ENCODE measurements around the gene EIF5B. TPM values are rescaled to one million over a fixed set of nuclear protein-coding genes. Genes with fewer than 3 reads are reported as not detected.

Gene EIF5B
- total and polyA plus RNA-seq, 2 of the 4 experiments (the other 2 are of a cell fraction), result 19.7 to 21.8 TPM

DNA sequence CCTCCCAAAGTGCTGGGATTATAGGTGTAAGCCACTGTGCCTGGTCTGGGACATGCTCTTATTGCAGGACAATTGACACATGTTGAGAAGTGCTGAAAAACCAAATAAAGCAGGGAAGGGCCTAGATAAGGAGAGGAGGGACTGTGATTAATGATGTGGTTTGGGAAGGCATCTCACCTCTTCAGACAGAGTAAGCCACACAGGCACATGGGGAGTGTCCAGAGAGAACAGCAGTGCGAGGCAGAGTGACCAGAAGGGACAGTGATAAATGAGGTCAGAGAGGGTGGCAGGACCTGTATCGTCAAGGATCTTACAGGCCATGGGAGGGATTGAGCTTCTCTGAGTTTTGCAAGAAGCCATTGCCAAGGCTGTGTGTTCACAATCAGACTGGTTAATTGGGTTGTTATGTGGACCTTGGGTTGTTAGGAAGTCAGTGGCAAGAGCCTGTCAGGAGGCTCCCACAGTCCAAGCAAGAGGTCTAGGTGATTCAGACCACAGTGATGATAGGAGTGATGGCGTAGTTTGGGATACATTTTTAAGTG is 58.5 kb downstream of the EIF5B start:
- in situ Hi-C loops (cut with MboI; ENCODE audit: low sequenced_read_pairs) (no loop called here), intact Hi-C loops (cut with micrococcal nuclease) (no loop called here), dilution Hi-C loops (cut with HindIII; ENCODE audit: low sequenced_read_pairs, unreplicated experiment) (no loop called here)
- H3K9ac ChIP-seq (ENCODE audit: low read depth, low read length), result no peak overlapping the region
- no peak overlapping the region for H2BK120ac ChIP-seq (ENCODE audit: low read depth, low read length)
- peaks cover 2% of the 10 kb centered on the region; the same call in 1 of the 2 replicates for H3K4me1 ChIP-seq (ENCODE audit: control insufficient read depth, insufficient read depth, low read length)
- H3K18ac ChIP-seq (ENCODE audit: low read depth, low read length), result no peak overlapping the region
- H4K8ac ChIP-seq (ENCODE audit: low read depth in 2 of 2, low read length in 2 of 2), result no peak overlapping the region
- no peak overlapping the region for H3K4ac ChIP-seq (ENCODE audit: low read depth, low read length)
- ChIA-PET POLR2A (ENCODE audit: unreplicated experiment) (no interaction called here), CTCF (no interaction called here)
- H3K36me3 ChIP-seq (ENCODE audit: control insufficient read depth, insufficient read depth, low read length), result peaks cover 52% of the 10 kb centered on the region
- H4K91ac ChIP-seq (ENCODE audit: insufficient read depth, low read depth, low read length), result no peak overlapping the region
- no peak overlapping the region for H3K4me2 ChIP-seq (ENCODE audit: low read depth, low read length)
- H3K23ac ChIP-seq (ENCODE audit: low read depth, low read length), result no peak overlapping the region
- peaks cover 17% of the 10 kb centered on the region for H3K9me1 ChIP-seq (ENCODE audit: insufficient read depth, low read length)
- no peak overlapping the region for H3K56ac ChIP-seq (ENCODE audit: extremely low read depth, insufficient read depth, low read length)
- no peak overlapping the region for H3K14ac ChIP-seq (replicated peaks; ENCODE audit: low read depth, low read length)
- no peak for TF ChIP-seq CEBPB (IDR thresholded peaks at IDR 0.05; ENCODE audit: low read depth, low read length)
- TF ChIP-seq MAZ (IDR thresholded peaks at IDR 0.05; ENCODE audit: borderline replicate concordance, low read depth, low read length), result no peak
- TF ChIP-seq, protein P1, sequence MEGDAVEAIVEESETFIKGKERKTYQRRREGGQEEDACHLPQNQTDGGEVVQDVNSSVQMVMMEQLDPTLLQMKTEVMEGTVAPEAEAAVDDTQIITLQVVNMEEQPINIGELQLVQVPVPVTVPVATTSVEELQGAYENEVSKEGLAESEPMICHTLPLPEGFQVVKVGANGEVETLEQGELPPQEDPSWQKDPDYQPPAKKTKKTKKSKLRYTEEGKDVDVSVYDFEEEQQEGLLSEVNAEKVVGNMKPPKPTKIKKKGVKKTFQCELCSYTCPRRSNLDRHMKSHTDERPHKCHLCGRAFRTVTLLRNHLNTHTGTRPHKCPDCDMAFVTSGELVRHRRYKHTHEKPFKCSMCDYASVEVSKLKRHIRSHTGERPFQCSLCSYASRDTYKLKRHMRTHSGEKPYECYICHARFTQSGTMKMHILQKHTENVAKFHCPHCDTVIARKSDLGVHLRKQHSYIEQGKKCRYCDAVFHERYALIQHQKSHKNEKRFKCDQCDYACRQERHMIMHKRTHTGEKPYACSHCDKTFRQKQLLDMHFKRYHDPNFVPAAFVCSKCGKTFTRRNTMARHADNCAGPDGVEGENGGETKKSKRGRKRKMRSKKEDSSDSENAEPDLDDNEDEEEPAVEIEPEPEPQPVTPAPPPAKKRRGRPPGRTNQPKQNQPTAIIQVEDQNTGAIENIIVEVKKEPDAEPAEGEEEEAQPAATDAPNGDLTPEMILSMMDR (conservative IDR thresholded peaks at IDR 0.05; ENCODE audit: low read depth, low read length), result no peak
- no peak for TF ChIP-seq RAD21 (IDR thresholded peaks at IDR 0.05; ENCODE audit: low read length)
- no peak for TF ChIP-seq SMC3 (IDR thresholded peaks at IDR 0.05; ENCODE audit: low read depth, low read length)
- no peak for TF ChIP-seq RFX5 (IDR thresholded peaks at IDR 0.05; ENCODE audit: low read depth, low read length)
- TF ChIP-seq BHLHE40 (IDR thresholded peaks at IDR 0.05; ENCODE audit: low read depth, low read length), result no peak
- no peak for TF ChIP-seq CHD1 (IDR thresholded peaks at IDR 0.05; ENCODE audit: low read depth, low read length)
- TF ChIP-seq, protein P2, sequence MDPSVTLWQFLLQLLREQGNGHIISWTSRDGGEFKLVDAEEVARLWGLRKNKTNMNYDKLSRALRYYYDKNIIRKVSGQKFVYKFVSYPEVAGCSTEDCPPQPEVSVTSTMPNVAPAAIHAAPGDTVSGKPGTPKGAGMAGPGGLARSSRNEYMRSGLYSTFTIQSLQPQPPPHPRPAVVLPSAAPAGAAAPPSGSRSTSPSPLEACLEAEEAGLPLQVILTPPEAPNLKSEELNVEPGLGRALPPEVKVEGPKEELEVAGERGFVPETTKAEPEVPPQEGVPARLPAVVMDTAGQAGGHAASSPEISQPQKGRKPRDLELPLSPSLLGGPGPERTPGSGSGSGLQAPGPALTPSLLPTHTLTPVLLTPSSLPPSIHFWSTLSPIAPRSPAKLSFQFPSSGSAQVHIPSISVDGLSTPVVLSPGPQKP (IDR thresholded peaks at IDR 0.05; ENCODE audit: borderline replicate concordance, low read depth, low read length), result no peak
- TF ChIP-seq NFE2L2 (IDR thresholded peaks at IDR 0.05; ENCODE audit: low read depth, low read length), result no peak
- no peak for TF ChIP-seq FOS (IDR thresholded peaks at IDR 0.05; ENCODE audit: low read depth, low read length)
- no peak for TF ChIP-seq RCOR1 (IDR thresholded peaks at IDR 0.05; ENCODE audit: insufficient replicate concordance, low read length)
- TF ChIP-seq, protein P3, sequence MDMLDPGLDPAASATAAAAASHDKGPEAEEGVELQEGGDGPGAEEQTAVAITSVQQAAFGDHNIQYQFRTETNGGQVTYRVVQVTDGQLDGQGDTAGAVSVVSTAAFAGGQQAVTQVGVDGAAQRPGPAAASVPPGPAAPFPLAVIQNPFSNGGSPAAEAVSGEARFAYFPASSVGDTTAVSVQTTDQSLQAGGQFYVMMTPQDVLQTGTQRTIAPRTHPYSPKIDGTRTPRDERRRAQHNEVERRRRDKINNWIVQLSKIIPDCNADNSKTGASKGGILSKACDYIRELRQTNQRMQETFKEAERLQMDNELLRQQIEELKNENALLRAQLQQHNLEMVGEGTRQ (IDR thresholded peaks at IDR 0.05; ENCODE audit: low read depth, low read length), result no peak
- no peak for TF ChIP-seq MXI1 (IDR thresholded peaks at IDR 0.05; ENCODE audit: borderline replicate concordance, low read depth, low read length)
- no peak for TF ChIP-seq POLR2A (IDR thresholded peaks at IDR 0.05; ENCODE audit: low read depth, low read length)
- no peak overlapping the region for H2BK5ac ChIP-seq (ENCODE audit: low read depth, low read length, poor library complexity, severe bottlenecking)
- H3K4me3 ChIP-seq (ENCODE audit: insufficient read depth, low read depth, low read length), result no peak overlapping the region
- no TSS peak for BruUV-seq (replicated peaks)
- no CpG with 5 or more reads among the region's 3 CpGs for WGBS, 2 experiments (ENCODE audit: extremely low coverage in 2 of 2, insufficient read length in 1 of 2)
- H2AK9ac ChIP-seq (replicated peaks; ENCODE audit: low read depth, low read length, poor library complexity), result no peak overlapping the region
- peaks cover 9 to 17% of the 10 kb centered on the region in 2 experiments for H3K79me1 ChIP-seq (ENCODE audit: low read depth in 1 of 2, low read length in 2 of 2)
- H3K27me3 ChIP-seq (ENCODE audit: control insufficient read depth, insufficient read depth, low read length), result no peaks in the 10 kb centered on the region
- DNase-seq (peak; percentile 37), ATAC-seq (ENCODE audit: low read depth) (peak; percentile 11; the same call in 1 of the 2 replicates)
- no peak overlapping the region for H4K5ac ChIP-seq (ENCODE audit: low read depth, low read length)
- no peak overlapping the region for H3K27ac ChIP-seq (ENCODE audit: insufficient read depth, low read length)
- no peak overlapping the region for H2AK5ac ChIP-seq (ENCODE audit: low read depth, low read length)
- no peak overlapping the region for H2BK20ac ChIP-seq (ENCODE audit: low read depth, low read length)
- H3K9me3 ChIP-seq (ENCODE audit: control insufficient read depth, insufficient read depth, low read length), result no peaks in the 10 kb centered on the region
- no peak overlapping the region for H2AFZ ChIP-seq (replicated peaks; ENCODE audit: low read length, poor library complexity)
- H4K20me1 ChIP-seq (ENCODE audit: insufficient read depth, low read length), result peaks cover 6% of the 10 kb centered on the region; the same call in 1 of the 2 replicates
- no peak overlapping the region for H2BK15ac ChIP-seq (ENCODE audit: low read depth, low read length)
